HG03575 (cell line): ENCODE results near the gene KCTD14.
"Not testable (repeated sequence)": the region's sequence is repeated elsewhere in the genome, so short reads cannot be mapped to it uniquely, and the experiment has no call there.

ENCODE experiments used
- ATAC-seq: cut with Tn5 transposase; IDR thresholded peaks from one replicate; pipeline ENCODE4 v1.9.1; 2021; ENCODE audit not compliant: unreplicated experiment, insufficient number of reproducible peaks, low FRiP score; ENCODE audit errors: extremely low read depth

Gene KCTD14

DNA sequence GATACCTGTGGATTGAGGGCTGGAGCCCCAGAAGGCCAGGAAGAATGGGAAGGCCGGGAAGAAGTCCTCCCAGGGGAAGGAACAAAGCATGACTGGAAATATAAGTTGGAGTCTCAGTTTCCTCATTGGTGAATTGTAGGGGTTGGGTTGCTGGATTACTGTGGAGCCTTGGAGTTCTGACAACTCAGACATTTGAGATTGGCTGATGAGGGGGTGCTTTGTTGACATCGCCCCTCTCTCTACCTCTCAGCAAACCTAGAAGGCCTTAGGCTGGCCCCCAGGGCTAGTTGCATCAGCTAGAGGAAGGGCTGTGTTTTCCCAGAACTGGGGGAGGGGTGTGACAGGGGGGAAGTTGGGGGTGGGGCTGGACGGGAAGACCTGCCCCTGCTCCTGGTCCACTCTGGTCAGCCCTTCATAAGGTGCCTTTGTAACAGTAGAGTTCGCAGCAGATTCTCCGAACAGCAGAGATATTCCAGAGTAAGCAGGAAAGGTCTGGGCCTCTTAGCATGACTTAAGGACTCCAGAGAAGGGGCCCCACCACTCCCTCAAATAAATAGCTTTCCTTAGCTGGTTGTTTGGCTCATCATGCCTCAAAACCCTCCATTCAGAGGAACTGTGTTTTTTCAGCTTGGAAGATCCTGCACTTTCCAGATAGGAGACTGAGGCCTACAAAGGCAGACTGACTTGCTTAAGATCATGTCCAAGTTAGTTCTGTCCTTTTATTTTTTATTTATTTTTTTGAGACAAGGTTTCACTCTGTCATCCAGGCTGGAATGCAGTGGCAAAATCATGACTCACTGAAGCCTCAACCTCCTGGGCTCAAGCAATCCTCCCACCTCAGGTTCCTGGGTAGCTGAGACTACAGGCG lies 28.1 kb upstream of the KCTD14 start:
- ATAC-seq = no peak

- no peak for ATAC-seq
Measured at GRCh38 chr11:78049348-78049747, 26.3 kb upstream of the KCTD14 start.

DNA sequence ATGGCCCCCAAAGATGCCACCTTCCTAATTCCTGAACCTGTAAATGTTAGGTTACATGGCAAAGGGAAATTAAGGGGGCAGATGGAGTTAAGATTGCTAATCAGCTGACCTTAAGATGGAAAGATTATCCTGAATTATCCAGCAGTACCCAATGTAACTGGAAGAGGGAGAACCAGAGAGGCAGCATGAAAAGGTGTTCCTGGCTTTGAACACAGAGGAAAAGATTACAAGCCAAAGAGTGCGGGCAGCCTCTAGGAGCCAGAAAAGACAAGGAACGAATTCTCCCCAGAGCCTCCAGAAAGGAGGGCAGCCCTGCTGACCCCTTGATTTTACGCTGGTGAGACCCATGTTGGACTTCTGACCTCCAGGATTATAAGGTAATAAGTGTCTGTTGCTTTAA lies 25.5 kb upstream of the KCTD14 start:
- no peak for ATAC-seq

DNA sequence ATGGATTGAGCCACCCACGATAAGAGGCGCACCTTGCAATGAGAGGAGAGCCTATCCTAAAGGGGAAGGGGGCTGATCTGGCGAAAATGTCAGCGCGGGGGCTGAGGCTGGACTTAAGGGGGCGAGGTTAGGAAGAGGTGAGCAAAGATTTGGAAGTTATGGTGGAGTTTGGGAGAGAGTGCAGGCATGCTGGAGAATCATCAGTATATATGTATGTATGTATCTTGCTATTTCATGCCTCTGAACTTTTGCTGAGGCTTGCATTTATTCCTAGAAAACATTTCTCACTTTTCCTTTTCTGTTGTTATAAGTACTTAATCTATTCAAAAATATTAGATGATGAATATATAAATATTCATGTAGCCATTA lies 23.4 kb upstream of the KCTD14 start:
- ATAC-seq = no peak

DNA sequence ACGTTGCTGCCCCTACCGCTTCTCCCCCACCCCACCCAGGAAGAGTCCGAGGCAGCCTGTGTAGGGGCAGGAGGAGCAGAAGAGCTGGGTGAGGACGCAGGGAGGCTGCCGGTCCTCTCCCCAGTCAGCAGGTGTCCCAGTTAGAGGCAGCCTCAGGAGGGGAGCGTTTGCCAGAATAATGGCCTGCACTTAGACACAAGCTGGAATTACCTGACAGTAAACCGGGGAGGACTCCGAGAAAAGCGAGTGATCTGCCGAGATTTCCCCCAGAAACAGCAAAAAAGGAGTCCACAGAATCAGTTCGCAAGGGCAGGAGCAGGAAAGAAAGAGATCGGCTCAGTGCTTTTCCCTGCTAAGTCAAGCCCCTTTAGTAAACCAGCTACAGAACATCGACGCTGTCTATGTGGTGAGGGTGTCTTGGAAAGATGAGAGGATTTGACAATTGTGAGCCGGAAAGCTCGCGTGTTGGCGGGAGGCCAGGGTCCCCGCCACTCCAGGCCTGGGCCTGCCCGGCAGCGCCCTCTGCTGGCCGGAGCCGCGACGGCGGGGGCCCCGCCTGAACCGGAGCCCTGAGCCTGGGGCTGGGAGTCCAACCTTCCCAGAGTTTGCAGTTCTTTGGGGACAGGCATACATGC lies 22.9 kb upstream of the KCTD14 start:
- ATAC-seq = no peak

DNA sequence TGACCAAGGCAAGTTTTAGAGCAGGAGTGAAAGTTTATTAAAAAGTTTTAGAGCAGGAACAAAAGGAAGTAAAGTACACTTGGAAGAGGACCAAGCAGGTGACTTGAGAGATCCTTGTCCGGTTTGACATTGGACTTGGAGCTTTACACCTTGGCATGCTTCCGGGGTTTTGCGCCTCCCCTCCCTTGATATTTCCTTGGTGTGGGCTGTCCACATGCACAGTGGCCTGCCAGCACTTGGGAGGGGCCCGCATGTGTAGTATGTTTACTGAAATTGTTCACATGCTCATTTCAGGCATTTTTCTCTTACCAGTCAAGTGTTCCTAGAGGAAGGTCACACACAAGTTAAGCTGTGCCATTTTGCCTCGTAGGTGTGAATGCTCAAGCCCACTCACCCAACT lies 21.6 kb upstream of the KCTD14 start:
- no peak for ATAC-seq

- no peak for ATAC-seq
Measured at GRCh38 chr11:78041843-78042440, 18.9 kb upstream of the KCTD14 start.

GRCh38 chr11:78041380-78041719 lies 18.3 kb upstream of the KCTD14 start:
- not testable (repeated sequence) for ATAC-seq

GRCh38 chr11:78040691-78041379 lies 17.8 kb upstream of the KCTD14 start:
- no peak for ATAC-seq

DNA sequence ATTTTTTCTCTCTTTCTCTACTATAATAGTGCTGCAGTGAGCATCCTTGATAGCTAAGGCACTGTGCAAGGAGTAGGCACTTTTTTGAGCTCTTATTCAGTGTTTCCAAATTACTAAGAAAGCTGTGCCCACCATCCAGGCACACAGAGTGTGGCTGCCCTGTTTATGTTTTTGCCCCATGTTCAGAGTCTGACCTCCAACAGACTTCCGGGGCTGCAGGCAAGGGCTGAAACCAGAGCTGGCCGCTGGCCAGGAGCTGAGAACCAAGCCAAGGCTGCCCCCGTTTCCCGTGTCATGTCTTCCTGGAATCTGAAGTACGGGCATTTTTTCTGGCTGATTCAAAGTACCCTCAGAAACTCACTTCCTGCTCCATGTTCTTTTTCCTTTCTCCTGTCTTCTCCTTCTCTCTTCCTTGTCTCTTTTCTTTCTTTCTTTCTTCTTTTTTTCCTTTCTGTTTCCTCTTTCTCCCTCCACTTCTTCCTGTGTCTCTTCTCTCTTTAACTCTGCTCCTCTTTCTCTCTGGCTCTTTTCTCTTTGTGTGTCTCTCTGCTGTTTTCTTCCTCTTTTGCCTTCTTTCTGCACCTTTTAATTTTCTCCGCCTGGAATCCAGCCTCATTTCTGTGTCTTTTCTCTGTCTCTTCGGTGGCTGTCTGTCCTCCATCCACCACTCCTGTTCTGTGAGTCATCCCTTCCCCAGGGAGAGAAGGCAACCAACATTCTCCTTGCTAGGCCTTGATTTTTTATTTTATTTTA lies 17.0 kb upstream of the KCTD14 start:
- ATAC-seq = no peak

DNA sequence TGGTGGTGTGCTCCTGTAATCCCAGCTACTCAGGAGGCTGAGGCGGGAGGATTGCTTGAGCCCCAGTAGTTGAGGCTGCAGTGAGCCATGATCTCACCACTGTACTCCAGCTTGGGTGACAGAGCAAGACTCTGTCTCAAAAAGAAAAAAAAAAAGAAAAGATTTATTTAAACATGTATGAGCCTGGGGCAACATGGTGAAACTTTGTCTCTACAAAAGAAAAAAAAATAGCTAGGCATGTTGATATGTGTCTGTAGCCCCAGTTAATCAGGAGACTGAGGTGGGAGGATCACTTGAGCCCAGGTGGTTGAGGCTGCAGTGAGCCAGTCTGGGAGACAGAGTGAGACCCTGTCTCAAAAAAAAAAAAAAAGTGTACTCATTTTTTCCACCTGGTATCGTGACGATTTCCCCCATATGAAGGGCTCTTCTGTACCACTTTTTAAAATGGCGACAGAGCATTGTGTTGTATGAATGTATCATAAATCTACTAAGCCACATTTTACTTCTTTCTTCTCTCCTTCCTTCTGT lies 16.4 kb upstream of the KCTD14 start:
- no peak for ATAC-seq

- no peak for ATAC-seq
Measured at GRCh38 chr11:78038697-78039313, 15.7 kb upstream of the KCTD14 start.

- ATAC-seq = no peak
Measured at GRCh38 chr11:78037825-78038620, 14.9 kb upstream of the KCTD14 start.

- no peak for ATAC-seq
Measured at GRCh38 chr11:78037056-78037455, 14.0 kb upstream of the KCTD14 start.

- ATAC-seq = no peak
Measured at GRCh38 chr11:78036313-78036712, 13.2 kb upstream of the KCTD14 start.

- ATAC-seq = no peak
Measured at GRCh38 chr11:78034623-78035022, 11.5 kb upstream of the KCTD14 start.

DNA sequence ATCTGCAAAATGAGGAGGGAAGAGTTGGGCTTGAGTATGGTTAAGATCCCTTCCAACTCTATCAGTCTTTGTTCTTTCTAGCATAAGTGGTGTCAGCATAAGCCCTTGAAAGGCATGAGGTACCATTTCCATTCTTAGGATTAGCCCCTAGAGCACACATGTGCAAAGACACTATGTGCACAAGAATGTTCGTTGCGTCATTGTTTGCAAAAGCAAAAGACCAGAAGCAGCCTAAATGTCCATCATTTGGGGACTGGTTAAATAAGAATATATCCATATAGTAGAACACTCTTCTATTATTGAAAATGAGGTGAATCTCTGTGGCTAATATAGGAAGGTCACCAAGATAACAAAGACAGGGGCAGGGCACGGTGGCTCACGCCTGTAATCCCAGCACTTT lies 10.0 kb upstream of the KCTD14 start:
- no peak for ATAC-seq

DNA sequence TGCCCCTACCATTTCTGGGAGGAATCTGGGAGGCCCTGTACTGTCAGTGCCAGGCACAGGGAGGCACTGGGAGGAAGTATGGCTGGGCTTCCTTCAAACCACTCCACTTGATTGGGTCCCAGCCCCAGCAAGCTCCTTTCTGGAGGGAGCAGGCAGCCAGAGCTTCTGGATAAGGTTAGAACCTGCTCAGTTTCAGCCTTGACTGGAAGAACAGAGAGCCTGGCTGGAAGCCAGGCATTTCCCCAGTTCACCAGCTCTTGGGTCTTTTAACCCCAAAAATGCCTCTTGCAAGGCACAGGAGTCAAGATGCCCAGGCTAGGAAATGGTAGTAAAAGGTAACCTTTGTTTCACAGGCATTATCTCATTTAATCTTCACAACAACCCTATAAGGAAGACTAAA lies 9.0 kb upstream of the KCTD14 start:
- no peak for ATAC-seq
